H1 (cell line): ENCODE results near the gene IL12RB2. TPM values are rescaled to one million over a fixed set of nuclear protein-coding genes. Genes with fewer than 3 reads are reported as not detected.

ENCODE experiments used
- CTCF ChIA-PET: fragments of 300-600 bp; sonication (Branson Sonifier 250); formaldehyde crosslinking; loops from one replicate; lab custom pipeline; 2021; ENCODE audit not compliant: partially characterized antibody; lab: Charles Lee
- POLR2A ChIA-PET: fragments of 300-600 bp; sonication (Branson Sonifier 250); formaldehyde crosslinking; loops from one replicate; lab custom pipeline; 2021; ENCODE audit warnings: inconsistent platforms; ENCODE audit not compliant: partially characterized antibody; lab: Charles Lee
- DNase-seq, 2 experiments: peaks; one replicate each; pipeline versions ENCODE4 v3.0.0 to v3.0.0-alpha.2; 2010 to 2022; ENCODE audit warnings: low spot score in 2 of 2, low read depth in 1 of 2, mixed read lengths in 1 of 2
- FAIRE-seq: peaks from 2 replicates; lab custom pipeline; 2011; peaks lifted over from hg19 to GRCh38; lab: Jason Lieb, UNC
- H2AFZ ChIP-seq: 2 replicates; pipeline ENCODE4 v1.8.1; 2012; ENCODE audit warnings: low read length, inconsistent platforms
- H2AK5ac ChIP-seq: 2 replicates; pipeline ENCODE4 v1.6.1; 2013; ENCODE audit warnings: low read depth, low read length
- H2BK120ac ChIP-seq: replicated peaks from 2 replicates; pipeline ENCODE3; 2013; ENCODE audit warnings: low read depth, low read length, inconsistent platforms
- H2BK12ac ChIP-seq: 2 replicates; pipeline ENCODE4 v1.6.1; 2013; ENCODE audit warnings: low read depth, low read length
- H2BK15ac ChIP-seq: 2 replicates; pipeline ENCODE4 v1.6.1; 2013; ENCODE audit warnings: low read length
- H2BK20ac ChIP-seq: 2 replicates; pipeline ENCODE4 v1.6.1; 2013; ENCODE audit warnings: low read length
- H2BK5ac ChIP-seq: 2 replicates; pipeline ENCODE4 v1.6.1; 2013; ENCODE audit warnings: low read depth, low read length
- H3K14ac ChIP-seq: 2 replicates; pipeline ENCODE4 v1.6.1; 2013; ENCODE audit warnings: inconsistent platforms; ENCODE audit not compliant: insufficient read length
- H3K18ac ChIP-seq: 2 replicates; pipeline ENCODE4 v1.6.1; 2013; ENCODE audit warnings: low read length; ENCODE audit errors: extremely low read depth
- H3K23ac ChIP-seq: 2 replicates; pipeline ENCODE4 v1.6.1; 2013; ENCODE audit warnings: inconsistent platforms; ENCODE audit not compliant: insufficient read length
- H3K23me2 ChIP-seq: 2 replicates; pipeline ENCODE4 v1.6.1; 2013; ENCODE audit warnings: low read depth, low read length
- H3K27ac ChIP-seq: 2 replicates; pipeline ENCODE4 v1.6.1; 2011; ENCODE audit warnings: low read depth, low read length, inconsistent platforms
- H3K27me3 ChIP-seq, 4 experiments: replicated peaks in 1 of 4; 1 replicate in 1 of 4; 2 replicates in 3 of 4; pipeline versions ENCODE4 v1.6.1 to v1.8.1; 2011 to 2013; ENCODE audit warnings: low read length in 3 of 4, mild to moderate bottlenecking in 3 of 4, inconsistent platforms in 2 of 4, mixed read lengths in 2 of 4, moderate library complexity in 1 of 4; ENCODE audit not compliant: control insufficient read depth in 3 of 4, insufficient read depth in 3 of 4; ENCODE audit errors: extremely low read depth in 1 of 4
- H3K36me3 ChIP-seq, 4 experiments: 2 replicates each; pipeline versions ENCODE4 v1.6.1 to v1.8.1; 2011 to 2013; ENCODE audit warnings: mild to moderate bottlenecking in 4 of 4, low read length in 3 of 4, moderate library complexity in 2 of 4, control low read depth in 1 of 4, inconsistent platforms in 1 of 4; ENCODE audit not compliant: insufficient read depth in 4 of 4, control insufficient read depth in 2 of 4
- H3K4ac ChIP-seq: replicated peaks from 2 replicates; pipeline ENCODE3; 2013; ENCODE audit warnings: low read length, low read depth, mixed read lengths, inconsistent platforms; ENCODE audit not compliant: insufficient read length
- H3K4me1 ChIP-seq, 4 experiments: replicated peaks in 1 of 4; 1 replicate in 1 of 4; 2 replicates in 3 of 4; pipeline versions ENCODE4 v1.6.1 to v1.8.1; 2011 to 2013; ENCODE audit warnings: low read length in 3 of 4, inconsistent platforms in 2 of 4, mixed read lengths in 1 of 4; ENCODE audit not compliant: insufficient read depth in 4 of 4, control insufficient read depth in 3 of 4
- H3K4me2 ChIP-seq, 2 experiments: 2 replicates each; pipeline versions ENCODE4 v1.6.1 to v1.8.1; 2011 to 2013; ENCODE audit warnings: low read depth in 2 of 2, low read length in 2 of 2, control low read depth in 1 of 2, inconsistent platforms in 1 of 2, mild to moderate bottlenecking in 1 of 2; ENCODE audit not compliant: insufficient read depth in 1 of 2
- H3K4me3 ChIP-seq, 4 experiments: fragments of 200-600, 300-600 bp in 1 of 4; sonication (generic), shearing (Covaris generic), sonication (Bioruptor Twin) in 1 of 4; 2 replicates each; pipeline versions ENCODE4 v1.5.1 to v1.8.1; 2011 to 2016; ENCODE audit warnings: low read length in 4 of 4, low read depth in 3 of 4, control low read depth in 2 of 4, inconsistent platforms in 2 of 4, mild to moderate bottlenecking in 2 of 4, mixed read lengths in 1 of 4, moderate library complexity in 1 of 4; ENCODE audit not compliant: insufficient read depth in 2 of 4; ENCODE audit errors: extremely low read depth in 1 of 4
- H3K56ac ChIP-seq: replicated peaks from 2 replicates; pipeline ENCODE3; 2013; ENCODE audit warnings: low read depth, mild to moderate bottlenecking, mixed read lengths, low read length, inconsistent platforms; ENCODE audit not compliant: insufficient read length
- H3K79me1 ChIP-seq: 2 replicates; pipeline ENCODE4 v1.6.1; 2013; ENCODE audit warnings: low read depth, low read length, control low read depth
- H3K79me2 ChIP-seq, 2 experiments: 2 replicates each; pipeline versions ENCODE4 v1.6.1 to v1.8.1; 2012 to 2013; ENCODE audit warnings: low read length in 2 of 2, mild to moderate bottlenecking in 2 of 2, inconsistent platforms in 1 of 2; ENCODE audit not compliant: insufficient read depth in 2 of 2, control insufficient read depth in 1 of 2
- H3K9ac ChIP-seq, 4 experiments: replicated peaks in 1 of 4; 1 replicate in 1 of 4; 2 replicates in 3 of 4; pipeline versions ENCODE4 v1.6.1 to v1.8.1; 2011 to 2013; ENCODE audit warnings: low read depth in 3 of 4, low read length in 3 of 4, control low read depth in 2 of 4, mild to moderate bottlenecking in 2 of 4, moderate library complexity in 2 of 4, inconsistent platforms in 1 of 4; ENCODE audit errors: extremely low read depth in 1 of 4
- H3K9me3 ChIP-seq, 2 experiments: 2 replicates each; pipeline versions ENCODE4 v1.6.1 to v1.8.1; 2012 to 2013; ENCODE audit warnings: mild to moderate bottlenecking in 2 of 2, moderate library complexity in 2 of 2, control low read depth in 1 of 2, inconsistent platforms in 1 of 2, low read depth in 1 of 2, low read length in 1 of 2, mixed read lengths in 1 of 2; ENCODE audit not compliant: insufficient read depth in 2 of 2
- H4K20me1 ChIP-seq, 2 experiments: replicated peaks in 1 of 2; 2 replicates each; pipeline versions ENCODE3 to v1.8.1; 2011 to 2013; ENCODE audit warnings: inconsistent platforms in 2 of 2, low read length in 2 of 2, mild to moderate bottlenecking in 1 of 2; ENCODE audit not compliant: insufficient read depth in 2 of 2, control insufficient read depth in 1 of 2
- H4K5ac ChIP-seq: 2 replicates; pipeline ENCODE4 v1.6.1; 2013; ENCODE audit warnings: low read length, low read depth, mixed read lengths, inconsistent platforms; ENCODE audit not compliant: insufficient read length
- H4K8ac ChIP-seq: 2 replicates; pipeline ENCODE4 v1.8.0; 2013; ENCODE audit warnings: mild to moderate bottlenecking, moderate library complexity, low read length, inconsistent platforms; ENCODE audit not compliant: insufficient read depth; ENCODE audit errors: extremely low read depth
- H4K91ac ChIP-seq: replicated peaks from 2 replicates; pipeline ENCODE3; 2013; ENCODE audit warnings: low read length, mixed read lengths, inconsistent platforms; ENCODE audit not compliant: insufficient read length
- GABPA ChIP-seq: IDR thresholded peaks from 2 replicates; pipeline ENCODE4 v1.6.1; 2011; ENCODE audit warnings: mild to moderate bottlenecking, low read length, moderate library complexity, borderline replicate concordance; ENCODE audit not compliant: insufficient read depth
- WGBS, 2 experiments: shearing (Covaris generic) in 1 of 2; methylation state at CpG; one replicate each; pipeline versions ENCODE4 v1.1.6 to v1.1.7; 2013 to 2015; ENCODE audit warnings: low lambda C conversion rate in 2 of 2, mixed read lengths in 2 of 2, inconsistent platforms in 1 of 2, low coverage in 1 of 2, missing lambda C conversion rate in 1 of 2; ENCODE audit not compliant: insufficient replicate concordance in 2 of 2, insufficient coverage in 1 of 2, insufficient read length in 1 of 2; ENCODE audit errors: extremely low coverage in 1 of 2, missing lambda C conversion rate in 1 of 2; 5-methylcytosine and 5-hydroxymethylcytosine counted together
- polyA plus RNA-seq, 7 experiments: library from polyadenylated mRNA; depleted of rRNA in 3 of 7; stranded (reverse) in 5 of 7; unstranded in 2 of 7; fragments of >200 nt in 5 of 7; fragments of 200-250 nt in 2 of 7; gene quantifications; 1 replicate in 5 of 7; 2 replicates in 1 of 7; 4 replicates in 1 of 7; pipeline versions ENCODE4 v1.2.1 to v1.2.3, GENCODE V29; 2011 to 2013; ENCODE audit warnings: missing spikeins in 2 of 7, mixed read lengths in 2 of 7
- total RNA-seq: library from RNA; stranded (reverse); fragmentation: NEBNext Ultra II Directional; extraction: Animal tissue kit (Norgen Biotek cat#: 25700); gene quantifications from 2 replicates; pipeline ENCODE4 v1.2.1, GENCODE V29; 2021

The IL12RB2 gene
- total and polyA plus RNA-seq, 2 of the 8 experiments (the other 6 are each of a cell fraction or from before 2014, with no cell fraction given) = 1.4 TPM

DNA sequence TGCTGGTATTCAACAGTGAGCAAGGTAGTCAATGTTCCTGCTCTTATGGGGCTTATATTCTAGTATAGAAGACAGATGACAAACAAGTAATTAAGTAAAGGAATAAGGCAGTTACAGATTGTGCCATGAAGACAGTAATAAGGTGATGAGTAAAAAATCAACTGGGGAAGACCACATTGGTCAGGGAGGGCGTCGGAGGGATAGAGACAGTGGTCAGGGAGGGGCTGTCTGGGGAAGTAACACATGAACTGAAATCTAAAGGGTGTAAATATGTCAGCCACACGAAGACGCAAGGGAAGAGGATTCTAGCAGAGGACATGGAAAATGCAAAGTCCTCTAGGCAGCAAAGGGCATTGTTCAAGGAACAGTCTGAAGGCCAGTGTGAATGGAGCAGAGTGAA is 10.1 kb downstream of the IL12RB2 start:
- Histone ChIP-seq H3K36me3 (no peaks in the 10 kb centered on the region), H3K9ac (no peak overlapping the region), H3K9me3 (no peaks in the 10 kb centered on the region; a peak in 1 of 4 replicates), H3K56ac (no peak overlapping the region), H3K23ac (no peak overlapping the region), H3K4me2 (no peak overlapping the region), H3K27me3 (no peaks in the 10 kb centered on the region), H2BK5ac (no peak overlapping the region), H2AK5ac (0 out of 2 replicates have a peak overlapping the region, but pooled peaks have one; percentile 65), H4K20me1 (no peaks in the 10 kb centered on the region), H3K14ac (no peak overlapping the region), H2BK120ac (no peak overlapping the region), H3K23me2 (no peaks in the 10 kb centered on the region; the same call in 1 of the 2 replicates), H4K5ac (no peak overlapping the region), H3K27ac (no peak overlapping the region), H3K4me3 (no peak overlapping the region), H4K91ac (no peak overlapping the region), H3K4ac (no peak overlapping the region), H3K18ac (no peak overlapping the region), H3K79me1 (no peaks in the 10 kb centered on the region), H2BK12ac (no peak overlapping the region), H2BK15ac (no peak overlapping the region), H3K79me2 (no peaks in the 10 kb centered on the region), H2BK20ac (0 out of 2 replicates have a peak overlapping the region, but pooled peaks have one; percentile 38), H3K4me1 (peaks cover 0 to 3% (median 0%) of the 10 kb centered on the region in 4 experiments; a peak in 1 of 7 replicates), H4K8ac (no peak overlapping the region), H2AFZ (no peak overlapping the region)
- ChIA-PET POLR2A (no interaction called here), CTCF (no interaction called here)
- TF ChIP-seq GABPA = no peak
- no peak for FAIRE-seq
- WGBS, 2 experiments = 96% methylated on average over 4 of the region's 4 CpGs; no CpG with 5 or more reads in 1 of the 2 experiments
- DNase-seq = no peak
